MCF 10A (cell line): Measurements from ENCODE around the gene GDF7. TPM values are rescaled to one million over a fixed set of nuclear protein-coding genes. Genes with fewer than 3 reads are reported as not detected.

Experiments
- BruUV-seq: library from RNA; stranded (reverse); fragments of 400-500 nt; replicated peaks from 2 replicates; lab custom pipeline; 2021; lab: Mats Ljungman, UMichigan
- CTCF ChIA-PET: fragments of 300-600 bp; sonication (Branson Sonifier 250); formaldehyde crosslinking; extraction: SDS; loops from one replicate; lab custom pipeline; 2021; ENCODE audit warnings: antibody characterized with exemption, inconsistent platforms; lab: Yijun Ruan, JAX
- POLR2A ChIA-PET: fragments of 300-600, 350-650 bp; sonication (Branson Sonifier 250); formaldehyde crosslinking; extraction: SDS; loops from one replicate; lab custom pipeline; 2020; ENCODE audit warnings: antibody characterized with exemption, inconsistent platforms; lab: Yijun Ruan, JAX
- DNase-seq: peaks from one replicate; pipeline ENCODE4 v3.0.0-alpha.2; 2018; ENCODE audit not compliant: unreplicated experiment
- H3K27ac Mint-ChIP-seq: one replicate; pipeline ENCODE4 v1.8.0; 2022; ENCODE audit warnings: mild to moderate bottlenecking, low read depth, mixed read lengths; ENCODE audit not compliant: unreplicated experiment
- H3K27me3 Mint-ChIP-seq: one replicate; pipeline ENCODE4 v1.8.0; 2022; ENCODE audit warnings: mixed read lengths; ENCODE audit not compliant: insufficient read depth, unreplicated experiment
- H3K36me3 Mint-ChIP-seq: one replicate; pipeline ENCODE4 v1.8.0; 2022; ENCODE audit warnings: mild to moderate bottlenecking, moderate library complexity, mixed read lengths; ENCODE audit not compliant: insufficient read depth, unreplicated experiment
- H3K4me1 Mint-ChIP-seq: one replicate; pipeline ENCODE4 v1.8.0; 2022; ENCODE audit warnings: mixed read lengths; ENCODE audit not compliant: insufficient read depth, unreplicated experiment
- H3K4me3 Mint-ChIP-seq: one replicate; pipeline ENCODE4 v1.8.0; 2022; ENCODE audit warnings: mild to moderate bottlenecking, moderate library complexity, mixed read lengths; ENCODE audit not compliant: unreplicated experiment
- H3K9me3 Mint-ChIP-seq: one replicate; pipeline ENCODE4 v1.8.0; 2022; ENCODE audit warnings: mixed read lengths; ENCODE audit not compliant: unreplicated experiment
- CTCF ChIP-seq: fragments of 200-600 bp; IDR thresholded peaks from one replicate; pipeline ENCODE4 v1.8.0; 2022; ENCODE audit warnings: antibody characterized with exemption, mild to moderate bottlenecking; ENCODE audit not compliant: unreplicated experiment
- intact Hi-C: fragments of 100-400 bp; cut with micrococcal nuclease; formaldehyde crosslinking; loops from 2 replicates; pipeline ENCODE4 v1.14.1; 2022
- total RNA-seq: library from RNA; stranded (reverse); gene quantifications from 2 replicates; pipeline ENCODE4 v1.2.3, GENCODE V29; 2022

The GDF7 gene
- total RNA-seq, 1 experiment from 2014 or later: not detected

GRCh38 chr2:20633794-20634506 lies 33.0 kb upstream of the GDF7 start:
- TF ChIP-seq CTCF: no peak
- Mint-ChIP-seq H3K4me1 (peaks cover 13% of the 10 kb centered on the region), H3K27me3 (no peaks in the 10 kb centered on the region), H3K27ac (peak overlapping the region; percentile 49), H3K9me3 (no peaks in the 10 kb centered on the region), H3K4me3 (no peak overlapping the region), H3K36me3 (peaks cover 18% of the 10 kb centered on the region)
- peak; percentile 27 for DNase-seq
- intact Hi-C loops: loop anchor here (1.0 to 5.0 kb wide), 4 partner anchors 16 to 182 kb away; no protein-coding TSS in a partner anchor
- no TSS peak for BruUV-seq
- CTCF ChIA-PET: interaction anchor here (0.6 to 7.0 kb wide), 38 partner anchors 9 to 308 kb away, joined by 3 to 121 read pairs (median 5); partner anchors contain the start of genes HS1BP3 and RHOB
- POLR2A ChIA-PET: interaction anchor here (0.7 to 4.2 kb wide), 14 partner anchors 17 to 308 kb away, joined by 3 to 22 read pairs (median 4); partner anchors contain the start of genes HS1BP3 and RHOB

- CTCF ChIA-PET: interaction anchor here (0.6 to 7.0 kb wide), 49 partner anchors 9 to 308 kb away, joined by 3 to 121 read pairs (median 4); partner anchors contain the start of genes HS1BP3 and RHOB
- peaks cover 13% of the 10 kb centered on the region for H3K4me1 Mint-ChIP-seq
- DNase-seq: peak; percentile 76
- intact Hi-C loops: loop anchor here (1.0 to 5.0 kb wide), 4 partner anchors 16 to 182 kb away; no protein-coding TSS in a partner anchor
- no peaks in the 10 kb centered on the region for H3K27me3 Mint-ChIP-seq
- no peak overlapping the region for H3K4me3 Mint-ChIP-seq
- no TSS peak for BruUV-seq
- POLR2A ChIA-PET: interaction anchor here (0.7 to 4.2 kb wide), 15 partner anchors 16 to 309 kb away, joined by 3 to 22 read pairs (median 3); partner anchors contain the start of genes HS1BP3 and RHOB
- no peak overlapping the region for H3K27ac Mint-ChIP-seq
- H3K36me3 Mint-ChIP-seq: peaks cover 18% of the 10 kb centered on the region
- no peaks in the 10 kb centered on the region for H3K9me3 Mint-ChIP-seq
- no peak for TF ChIP-seq CTCF
Observed at GRCh38 chr2:20634507-20635112, 32.3 kb upstream of the GDF7 start.

- no peak for TF ChIP-seq CTCF
- no peak for DNase-seq
- H3K4me3 Mint-ChIP-seq: no peak overlapping the region
- no peak overlapping the region for H3K27ac Mint-ChIP-seq
- BruUV-seq: no TSS peak
- ChIA-PET POLR2A (interaction anchor here (0.7 to 4.2 kb wide), 11 partner anchors 16 to 254 kb away, joined by 3 to 22 read pairs (median 4); partner anchors contain the start of genes HS1BP3 and RHOB), CTCF (interaction anchor here (0.6 to 7.0 kb wide), 41 partner anchors 8 to 309 kb away, joined by 3 to 121 read pairs (median 5); partner anchors contain the start of genes HS1BP3 and RHOB)
- H3K36me3 Mint-ChIP-seq: peaks cover 18% of the 10 kb centered on the region
- no peaks in the 10 kb centered on the region for H3K9me3 Mint-ChIP-seq
- intact Hi-C loops: loop anchor here (2.0 kb wide), 1 partner anchor 34 kb away; no protein-coding TSS in a partner anchor
- H3K4me1 Mint-ChIP-seq: peaks cover 13% of the 10 kb centered on the region
- no peaks in the 10 kb centered on the region for H3K27me3 Mint-ChIP-seq
Observed at GRCh38 chr2:20635113-20635510, 31.8 kb upstream of the GDF7 start.
